GM20000 (cell line): Measurements from ENCODE around the gene CEMP1.

Source experiments
- DNase-seq: peaks from one replicate; pipeline ENCODE4 v3.0.0; 2012; ENCODE audit warnings: low spot score
- CTCF ChIP-seq: IDR thresholded peaks from 2 replicates; pipeline ENCODE4 v1.5.1; 2012; ENCODE audit warnings: mild to moderate bottlenecking, control low read depth; ENCODE audit errors: extremely low read depth, missing control alignments

The CEMP1 gene

DNA sequence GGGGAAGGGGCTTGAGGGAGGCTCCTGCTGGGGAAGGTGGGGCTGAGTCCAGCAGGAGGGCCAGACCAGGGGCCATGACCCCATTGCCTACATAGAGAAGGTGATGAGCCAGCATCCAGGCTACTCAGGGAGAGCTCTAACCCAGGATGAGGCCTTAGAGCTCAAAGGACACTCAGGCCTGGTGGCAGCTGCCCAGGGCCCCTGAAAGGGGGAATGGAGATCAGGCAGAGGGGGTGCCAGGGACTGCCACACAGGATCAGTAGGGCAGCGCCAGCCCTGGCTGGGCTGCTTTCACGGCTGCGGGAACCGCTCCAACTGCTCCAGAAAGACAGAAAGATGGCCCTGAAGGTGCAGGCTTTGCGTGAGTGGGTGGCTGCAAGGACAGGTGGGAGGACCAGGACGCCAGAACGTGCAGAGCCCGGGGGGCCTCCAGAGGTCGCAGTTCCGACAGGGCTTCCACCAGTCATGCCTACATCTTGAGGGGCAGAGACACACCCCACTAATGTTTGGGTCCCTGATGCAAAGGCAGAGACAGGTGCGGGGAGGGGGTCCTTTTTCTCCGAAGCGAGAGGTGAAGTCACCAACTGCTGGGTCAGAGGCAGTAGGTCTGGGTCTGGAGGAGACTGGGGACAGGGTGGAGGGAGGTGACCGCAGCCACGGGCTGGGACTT, 18.3 kb downstream of the CEMP1 start:
- no peak for TF ChIP-seq CTCF
- DNase-seq, result peak; percentile 58

- no peak for TF ChIP-seq CTCF
These were observed 19.0 kb downstream of the CEMP1 start for GRCh38 chr16:2511996-2512734.

DNA sequence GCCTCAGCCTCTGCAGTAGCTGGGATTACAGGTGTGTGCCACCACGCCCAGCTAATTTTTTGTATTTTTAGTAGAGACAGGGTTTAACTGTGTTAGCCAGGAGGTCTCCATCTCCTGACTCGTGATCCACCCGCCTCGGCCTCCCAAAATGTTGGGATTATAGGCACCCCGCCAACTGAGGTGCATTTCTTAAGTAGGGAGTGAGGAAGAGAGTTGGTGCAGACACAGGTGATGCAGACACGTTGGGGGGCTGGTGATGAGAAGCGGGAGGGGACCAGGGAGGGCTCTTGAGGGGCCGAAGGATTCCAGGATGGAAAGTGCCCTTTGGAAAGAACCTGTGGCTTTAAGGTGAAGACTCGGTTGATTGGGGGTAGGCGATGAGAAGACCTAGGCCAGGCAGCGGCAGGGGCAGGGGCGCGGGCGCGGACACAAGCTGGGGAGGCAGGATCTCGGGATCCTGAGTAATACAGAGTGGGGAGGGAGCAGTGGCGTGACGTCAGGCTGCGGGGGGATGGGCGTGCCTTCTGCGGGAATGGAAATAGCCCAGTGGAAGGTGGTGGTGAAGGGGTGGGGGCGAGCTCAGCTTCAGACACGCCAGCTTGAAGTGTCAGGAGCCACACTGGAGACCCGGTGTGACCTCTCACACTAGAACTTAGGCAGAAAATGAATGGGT, 19.9 kb downstream of the CEMP1 start:
- TF ChIP-seq CTCF, result no peak
- DNase-seq, result no peak

More at GRCh38 chr16:2511996-2512734, 19.0 kb downstream of the CEMP1 start:
- no peak for DNase-seq

DNA sequence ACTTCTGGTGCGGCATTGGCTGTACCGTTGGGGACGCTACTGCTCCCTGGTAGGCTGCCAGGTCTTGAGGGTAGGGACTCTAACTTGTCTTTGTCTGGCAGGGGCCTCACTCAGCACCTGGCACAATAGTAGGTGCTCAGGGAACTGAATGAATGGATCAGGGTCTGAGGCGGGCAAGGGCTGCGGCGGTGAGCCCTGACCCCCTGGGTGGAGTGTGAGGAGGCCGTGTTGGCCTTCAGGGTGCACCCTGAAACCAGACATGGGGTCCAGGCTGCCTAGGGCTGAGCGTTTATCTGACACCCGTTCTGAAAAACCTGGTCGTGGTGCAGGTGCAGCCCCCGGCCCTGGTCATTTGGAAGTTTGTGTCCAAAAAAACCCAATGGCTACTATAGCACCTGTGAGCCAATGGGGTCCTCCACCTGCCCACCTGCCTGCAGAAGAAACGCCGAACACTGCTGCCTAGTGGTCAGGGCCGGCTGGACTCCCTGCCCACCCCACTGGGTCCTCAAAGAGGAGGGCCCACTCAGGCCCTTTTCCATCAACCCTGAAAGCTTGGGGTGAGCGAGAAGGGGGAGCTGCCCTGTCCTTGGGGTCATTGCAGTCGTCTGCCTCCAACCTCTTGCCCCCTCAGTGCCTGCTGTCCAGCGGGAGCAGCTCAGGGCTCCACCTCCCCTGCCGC, 22.3 kb downstream of the CEMP1 start:
- TF ChIP-seq CTCF, result no peak
- DNase-seq, result no peak

- TF ChIP-seq CTCF, result no peak
- no peak for DNase-seq
These were observed 23.5 kb downstream of the CEMP1 start for GRCh38 chr16:2507665-2508064.

GRCh38 chr16:2507052-2507659, 24.1 kb downstream of the CEMP1 start:
- peak; percentile 75 for DNase-seq
- no peak for TF ChIP-seq CTCF
